GM12878 (cell line): ENCODE data around the gene MRPS15. TPM values are rescaled to one million over a fixed set of nuclear protein-coding genes. Genes with fewer than 3 reads are reported as not detected.

Experiments
- ATAC-seq: fragments of 200-7000 bp; cut with Tn5 transposase; 3 replicates; pipeline ENCODE4 v1.9.1; 2020; ENCODE audit warnings: mild to moderate bottlenecking, moderate library complexity
- BruUV-seq: library from RNA; stranded (reverse); fragments of 400-500 nt; replicated peaks from 2 replicates; lab custom pipeline; 2021; lab: Mats Ljungman, UMichigan
- CTCF ChIA-PET: fragments of 300-600 bp; sonication (Branson Sonifier 250); formaldehyde crosslinking; extraction: SDS; loops from one replicate; lab custom pipeline; 2021; ENCODE audit warnings: inconsistent platforms; lab: Yijun Ruan, JAX
- POLR2A ChIA-PET: fragments of 350-600 bp; formaldehyde crosslinking; extraction: SDS; loops from one replicate; lab custom pipeline; 2021; ENCODE audit warnings: inconsistent platforms; lab: Charles Lee
- RAD21 ChIA-PET: fragments of 300-600 bp; sonication (Branson Sonifier 250); formaldehyde crosslinking; loops from one replicate; lab custom pipeline; 2023; ENCODE audit warnings: antibody characterized with exemption; ENCODE audit not compliant: unreplicated experiment; lab: Charles Lee
- SMC1A ChIA-PET: fragments of 300-600 bp; sonication (Branson Sonifier 250); formaldehyde crosslinking; loops from one replicate; lab custom pipeline; 2023; ENCODE audit not compliant: unreplicated experiment, uncharacterized antibody; lab: Charles Lee
- DNase-seq: peaks from one replicate; pipeline ENCODE4 v3.0.0-alpha.2; 2011; ENCODE audit warnings: low read depth, low spot score
- FAIRE-seq: peaks from 3 replicates; lab custom pipeline; 2011; peaks lifted over from hg19 to GRCh38; lab: Jason Lieb, UNC
- H2AFZ ChIP-seq: 2 replicates; pipeline ENCODE4 v1.6.0; 2011; ENCODE audit warnings: low read depth, low read length, control low read depth; ENCODE audit not compliant: control insufficient read depth
- H3K27ac ChIP-seq: 2 replicates; pipeline ENCODE4 v1.5.1; 2011; ENCODE audit warnings: control low read depth; ENCODE audit not compliant: control insufficient read depth, insufficient read depth
- H3K27me3 ChIP-seq, 2 experiments: replicated peaks in 1 of 2; 2 replicates each; pipeline versions ENCODE4 v1.6.0 to v1.6.1; 2011; ENCODE audit warnings: low read length in 1 of 2; ENCODE audit not compliant: control insufficient read depth in 2 of 2, insufficient read depth in 2 of 2
- H3K36me3 ChIP-seq, 2 experiments: 2 replicates each; pipeline ENCODE4 v1.5.1; 2011; ENCODE audit warnings: low read length in 1 of 2; ENCODE audit not compliant: control insufficient read depth in 2 of 2, insufficient read depth in 2 of 2
- H3K4me1 ChIP-seq: 2 replicates; pipeline ENCODE4 v1.6.1; 2011; ENCODE audit warnings: mild to moderate bottlenecking, low read length, moderate library complexity, mixed read lengths; ENCODE audit not compliant: control insufficient read depth, insufficient read depth
- H3K4me2 ChIP-seq: 2 replicates; pipeline ENCODE4 v1.6.0; 2011; ENCODE audit warnings: control low read depth; ENCODE audit not compliant: control insufficient read depth, insufficient read depth
- H3K4me3 ChIP-seq: fragments of 200-600 bp; sonication (generic); 2 replicates; pipeline ENCODE4 v1.5.1; 2016
- H3K79me2 ChIP-seq: 2 replicates; pipeline ENCODE4 v1.6.0; 2011; ENCODE audit warnings: low read length; ENCODE audit not compliant: control insufficient read depth, insufficient read depth
- H3K9ac ChIP-seq: 2 replicates; pipeline ENCODE4 v1.8.0; 2011; ENCODE audit warnings: low read length, control low read depth, mixed read lengths; ENCODE audit not compliant: control insufficient read depth, insufficient read depth
- H3K9me3 ChIP-seq: replicated peaks from 3 replicates; pipeline ENCODE4 v1.5.1; 2011; ENCODE audit warnings: mild to moderate bottlenecking, low read length; ENCODE audit not compliant: control insufficient read depth, insufficient read depth
- H4K20me1 ChIP-seq: 2 replicates; pipeline ENCODE4 v1.6.0; 2011; ENCODE audit not compliant: control insufficient read depth, insufficient read depth
- BCL11A ChIP-seq: IDR thresholded peaks from 2 replicates; pipeline ENCODE4 v1.6.1; 2011; ENCODE audit warnings: low read depth, low read length
- CEBPZ ChIP-seq: fragments of 150-350 bp; IDR thresholded peaks from 2 replicates; pipeline ENCODE4 v1.6.1; 2016; ENCODE audit warnings: low read depth, low read length
- CHD1 ChIP-seq: IDR thresholded peaks from 2 replicates; pipeline ENCODE4 v1.6.1; 2012; ENCODE audit warnings: low read depth, low read length, improper control_type of control experiment
- EED ChIP-seq: sonication (generic); IDR thresholded peaks from 2 replicates; pipeline ENCODE4 v1.6.1; 2016; ENCODE audit warnings: antibody characterized with exemption, low read depth
- RUNX3 ChIP-seq: IDR thresholded peaks from 2 replicates; pipeline ENCODE4 v1.6.1; 2012; ENCODE audit warnings: low read length, inconsistent platforms
- SIN3A ChIP-seq: IDR thresholded peaks from 2 replicates; pipeline ENCODE4 v1.6.1; 2012; ENCODE audit warnings: low read depth, low read length, improper control_type of control experiment
- SRF ChIP-seq, 2 experiments: IDR thresholded peaks; 2 replicates each; pipeline ENCODE4 v1.6.1; 2011; ENCODE audit warnings: low read depth in 2 of 2, low read length in 2 of 2, mild to moderate bottlenecking in 1 of 2, moderate library complexity in 1 of 2
- STAT3 ChIP-seq: IDR thresholded peaks from 2 replicates; pipeline ENCODE4 v1.6.1; 2011; ENCODE audit warnings: low read depth, low read length, improper control_type of control experiment
- YY1 ChIP-seq: IDR thresholded peaks from 2 replicates; pipeline ENCODE4 v1.6.1; 2011; ENCODE audit warnings: low read depth, mild to moderate bottlenecking, low read length
- ZBTB4 ChIP-seq: fragments of 450-650 bp; formaldehyde crosslinking; IDR thresholded peaks from 2 replicates; pipeline ENCODE4 v1.4.0; 2022; ENCODE audit warnings: mild to moderate bottlenecking, moderate library complexity
- WGBS: methylation state at CpG from one replicate; pipeline ENCODE4 v1.1.6; 2016; ENCODE audit warnings: low lambda C conversion rate; ENCODE audit not compliant: insufficient replicate concordance, insufficient coverage; ENCODE audit errors: missing lambda C conversion rate; 5-methylcytosine and 5-hydroxymethylcytosine counted together
- in situ Hi-C: fragments of 300-500 bp; cut with MboI; formaldehyde crosslinking; loops from 9 replicates; pipeline ENCODE4 v1.14.3; 2018; ENCODE audit warnings: mixed read lengths
- intact Hi-C: fragments of 100-400 bp; cut with micrococcal nuclease; formaldehyde crosslinking; loops from one replicate; pipeline ENCODE4 v1.14.2; 2022; ENCODE audit not compliant: unreplicated experiment
- polyA plus RNA-seq, 11 experiments: library from polyadenylated mRNA; depleted of rRNA in 4 of 11; unstranded in 6 of 11; stranded (reverse) in 5 of 11; fragments of >200 nt; fragmentation: Nextera tagmentation in 4 of 11; fragmentation: Illumina TruSeq in 1 of 11; extraction: Ambion mirVana in 4 of 11; extraction: Trizol in 1 of 11; gene quantifications; 1 replicate in 1 of 11; 2 replicates in 10 of 11; pipeline versions ENCODE4 v1.2.1 to v1.2.3, GENCODE V29; 2011 to 2016; ENCODE audit warnings: inconsistent platforms in 2 of 11, missing spikeins in 2 of 11, low read depth in 1 of 11
- total RNA-seq, 4 experiments: library from RNA; depleted of rRNA in 3 of 4; stranded (reverse); fragments of >200 nt in 3 of 4; fragmentation: Illumina TruSeq in 1 of 4; extraction: Trizol in 1 of 4; gene quantifications; 2 replicates each; pipeline versions ENCODE4 v1.2.1 to v1.2.3, GENCODE V29; 2013 to 2021

Gene MRPS15
- total and polyA plus RNA-seq, 10 of the 15 experiments (the other 5 are each of a cell fraction or from before 2014, with no cell fraction given): 41.1 to 207 (median 107) TPM

- ChIA-PET POLR2A (interaction anchor here (1.4 to 2.0 kb wide), 2 partner anchors 10 to 18 kb away, joined by 3 to 9 read pairs; partner anchors contain the start of gene OSCP1), CTCF (no interaction called here), RAD21 (no interaction called here), SMC1A (no interaction called here)
- Histone ChIP-seq H3K9ac (no peak overlapping the region), H2AFZ (no peak overlapping the region), H3K27me3 (no peaks in the 10 kb centered on the region), H3K4me3 (no peak overlapping the region), H3K9me3 (no peaks in the 10 kb centered on the region), H3K79me2 (peaks cover 13% of the 10 kb centered on the region), H3K4me1 (no peaks in the 10 kb centered on the region), H3K27ac (no peak overlapping the region), H4K20me1 (no peaks in the 10 kb centered on the region), H3K36me3 (no peaks in the 10 kb centered on the region), H3K4me2 (no peak overlapping the region)
- no peak for ATAC-seq
- WGBS: 57% methylated on average over 10 of the region's 10 CpGs
- FAIRE-seq: no peak
- intact Hi-C loops (no loop called here), in situ Hi-C loops (no loop called here)
- no TSS peak for BruUV-seq
- TF ChIP-seq CHD1 (no peak), SRF (IDR thresholded peaks at IDR 0.05; ENCODE audit: low read depth in 2 of 2, low read length in 2 of 2) (no peak), RUNX3 (no peak), YY1 (no peak), STAT3 (no peak), BCL11A (no peak), ZBTB4 (CRISPR knock-in tag) (no peak), SIN3A (no peak), EED (no peak), CEBPZ (no peak)
- DNase-seq: no peak
Observed at GRCh38 chr1:36467700-36468455, 3.7 kb upstream of the MRPS15 start.
